GM19035 (cell line): ENCODE data around the gene LSAMP.

Experiments
- ATAC-seq: cut with Tn5 transposase; IDR thresholded peaks from one replicate; pipeline ENCODE4 v1.9.1; 2021; ENCODE audit not compliant: unreplicated experiment

LSAMP gene

GRCh38 chr3:116445311-116445841, at the start of gene LSAMP:
Gene LSAMP (minus strand): TSS chr3:116445487.
- ATAC-seq = no peak

GRCh38 chr3:116492379-116492778, 47.1 kb upstream of the LSAMP start:
- ATAC-seq = no peak

DNA sequence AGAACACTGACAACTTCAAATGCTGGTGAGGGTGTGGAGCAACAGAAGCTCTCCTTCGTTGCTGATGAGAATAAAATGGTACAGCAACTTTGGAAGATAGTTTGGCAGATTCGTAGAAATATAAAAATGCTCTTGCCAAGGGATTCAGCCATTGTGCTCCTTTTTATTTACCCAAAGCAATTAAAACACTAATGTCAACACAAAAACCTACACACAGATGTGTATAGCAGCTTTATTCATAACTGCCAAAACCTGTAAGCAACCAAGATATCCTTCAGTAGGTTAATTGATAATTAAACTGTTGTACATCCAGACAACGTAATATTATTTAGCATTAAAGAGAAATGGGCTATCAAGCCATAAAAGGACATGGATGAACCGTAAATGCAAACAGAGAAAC, 37.8 kb upstream of the LSAMP start:
- no peak for ATAC-seq

DNA sequence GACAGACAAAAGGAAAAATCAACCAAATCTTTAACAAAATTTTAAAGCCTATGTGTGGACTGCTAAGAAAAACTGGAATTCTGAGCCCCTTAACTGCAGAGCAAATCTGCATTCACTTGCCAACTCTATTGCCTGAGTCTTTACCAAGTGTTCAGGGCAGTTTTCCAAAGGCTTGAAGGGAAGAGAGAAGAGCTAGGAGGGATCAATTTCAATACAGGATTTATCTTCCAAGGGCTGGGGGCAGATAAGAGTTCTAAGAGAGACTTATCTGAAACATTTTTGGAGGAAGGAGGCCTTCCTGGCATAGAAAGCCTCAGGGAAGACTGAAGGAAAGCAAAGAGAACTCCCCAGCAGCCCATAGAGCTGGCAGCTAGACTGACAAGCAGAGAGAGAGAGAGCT, 31.4 kb upstream of the LSAMP start:
- ATAC-seq = no peak

DNA sequence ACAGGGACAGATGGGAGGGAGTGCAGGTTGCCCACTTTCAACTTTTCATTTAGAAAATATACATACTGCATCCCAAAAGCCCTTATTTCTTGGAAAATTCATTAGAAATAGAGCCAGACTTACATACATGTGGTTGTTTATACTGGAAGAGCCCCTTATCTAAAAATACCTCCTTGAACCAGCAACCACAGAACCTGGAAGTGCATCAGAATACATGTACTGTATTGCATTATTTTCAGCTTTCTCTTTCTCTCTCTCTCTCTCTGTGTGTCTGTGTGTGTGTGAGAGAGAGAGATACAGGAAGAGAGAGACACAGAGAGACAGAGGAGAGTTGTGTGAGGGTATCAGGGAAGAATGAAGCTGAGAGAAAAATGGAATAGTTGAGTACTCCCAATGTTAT, 29.5 kb upstream of the LSAMP start:
- no peak for ATAC-seq

DNA sequence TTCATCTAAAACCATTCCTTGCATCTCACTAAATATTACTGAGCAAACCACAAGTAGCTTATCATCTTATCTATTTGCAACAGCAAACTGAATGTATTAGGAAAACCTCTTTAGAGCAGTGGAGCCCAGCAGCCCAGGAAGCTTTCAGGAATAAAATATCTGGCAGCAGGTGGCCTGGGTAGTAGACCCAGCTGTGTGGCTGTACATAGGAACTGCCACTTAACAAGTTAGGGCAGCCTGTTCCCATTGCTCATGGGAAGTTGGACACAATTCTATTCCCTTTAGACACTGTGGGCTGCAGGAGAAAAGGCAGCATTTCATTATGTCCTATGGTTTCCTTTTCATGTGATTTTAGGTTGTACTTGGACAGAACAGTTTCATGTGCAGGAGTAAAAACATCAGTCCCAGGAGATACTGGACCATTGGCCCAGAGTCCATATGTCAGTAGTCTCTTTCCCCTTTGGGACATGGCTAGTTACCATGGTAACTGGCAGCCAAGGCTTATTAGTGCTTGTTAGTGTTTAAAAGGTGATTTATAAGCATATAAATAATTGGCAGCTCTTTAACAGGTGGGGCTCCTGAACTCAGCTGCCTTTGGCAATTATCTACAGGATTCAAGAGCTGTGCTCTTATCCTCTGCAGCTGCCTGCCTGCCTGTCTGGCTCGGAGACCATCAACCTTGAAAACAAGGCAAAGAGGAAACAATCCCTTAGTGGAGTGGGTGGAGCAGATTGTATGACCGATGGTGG, 28.9 kb upstream of the LSAMP start:
- ATAC-seq = no peak

- ATAC-seq = no peak
Measured at GRCh38 chr3:116473602-116474001, 28.3 kb upstream of the LSAMP start.

DNA sequence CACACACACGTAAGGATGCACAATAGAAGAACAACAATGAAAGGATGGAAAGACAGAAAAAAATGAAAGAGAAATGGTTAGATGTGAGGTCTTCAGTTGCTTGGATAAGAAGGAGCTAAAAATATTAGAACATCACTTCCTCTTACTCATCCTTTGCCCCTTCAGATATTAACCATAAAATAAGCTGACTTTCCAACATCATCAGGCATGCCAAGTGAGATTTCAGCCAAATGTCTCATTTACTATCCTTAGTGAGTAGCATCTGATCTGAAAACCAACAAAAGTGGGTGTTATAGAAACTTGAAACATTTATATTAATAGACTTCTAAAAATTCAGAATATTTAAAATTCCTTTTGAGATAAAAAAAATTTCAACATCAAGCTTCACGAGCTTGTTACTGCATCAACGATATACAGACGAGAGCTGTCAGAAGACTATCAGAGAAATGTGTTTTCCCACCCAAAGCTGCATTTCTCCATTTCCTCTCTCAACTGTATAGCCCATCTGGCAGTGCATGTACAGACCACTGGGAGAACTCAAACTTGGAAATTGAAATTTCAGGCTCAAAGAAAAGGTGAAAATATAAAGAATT, 25.4 kb upstream of the LSAMP start:
- ATAC-seq = no peak

- no peak for ATAC-seq
Measured at GRCh38 chr3:116469546-116469945, 24.3 kb upstream of the LSAMP start.

DNA sequence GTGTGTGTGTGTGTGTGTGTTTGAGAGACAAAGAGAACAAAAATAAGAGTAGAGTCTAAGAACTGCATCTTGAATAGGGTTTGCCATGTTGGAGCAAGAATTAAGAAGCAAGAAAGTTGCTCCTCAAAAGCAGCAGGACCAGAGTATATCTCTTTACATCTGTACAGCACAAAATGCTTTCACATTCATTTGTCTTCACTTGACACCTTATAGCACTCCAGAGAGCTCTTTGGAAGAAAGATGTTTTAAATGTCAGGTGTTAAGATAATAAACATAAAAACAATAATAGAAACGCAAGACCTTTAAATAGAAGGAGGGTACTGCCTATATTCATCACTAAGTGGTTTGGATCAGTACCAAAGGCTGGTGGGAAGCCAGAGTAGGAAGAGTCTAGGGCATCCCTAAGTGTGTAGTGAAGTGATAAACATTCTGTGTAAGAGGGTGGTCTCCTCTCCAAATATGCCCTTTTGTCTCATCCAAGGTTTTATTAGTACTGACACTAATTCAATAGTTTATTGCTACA, 19.1 kb upstream of the LSAMP start:
- ATAC-seq = no peak

DNA sequence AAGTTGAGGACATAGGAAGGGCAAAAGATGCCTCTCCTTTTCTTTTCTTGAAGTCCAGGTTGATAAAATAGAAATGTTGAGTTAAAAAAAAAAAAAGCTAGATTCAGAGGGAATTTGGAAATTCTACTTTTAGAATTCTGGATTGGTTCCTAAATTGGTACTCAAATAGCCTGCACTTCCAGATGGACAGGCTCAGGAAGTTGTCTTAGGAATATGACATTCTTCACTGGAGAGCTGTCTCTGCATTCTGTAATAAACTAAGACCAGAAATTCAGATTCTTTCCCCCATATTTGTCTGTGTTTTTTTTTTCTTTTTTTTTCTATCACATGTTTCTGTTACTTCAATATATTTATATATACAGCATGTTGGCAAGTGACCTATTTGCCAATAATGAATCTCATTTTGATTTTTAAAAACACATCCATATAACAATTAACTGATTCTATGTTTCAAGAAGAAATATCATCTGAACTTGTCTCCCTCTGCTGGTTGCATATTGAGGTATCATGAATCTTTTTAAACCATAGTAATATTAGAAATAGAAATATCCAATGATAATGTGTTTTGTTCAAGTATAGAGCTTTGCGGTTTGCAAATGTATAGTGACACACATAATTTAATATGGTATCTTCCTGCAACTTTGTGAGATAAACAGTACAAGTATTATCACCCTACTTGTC, 8.5 kb upstream of the LSAMP start:
- ATAC-seq = no peak

GRCh38 chr3:116449546-116450350, 4.5 kb upstream of the LSAMP start:
- no peak for ATAC-seq

DNA sequence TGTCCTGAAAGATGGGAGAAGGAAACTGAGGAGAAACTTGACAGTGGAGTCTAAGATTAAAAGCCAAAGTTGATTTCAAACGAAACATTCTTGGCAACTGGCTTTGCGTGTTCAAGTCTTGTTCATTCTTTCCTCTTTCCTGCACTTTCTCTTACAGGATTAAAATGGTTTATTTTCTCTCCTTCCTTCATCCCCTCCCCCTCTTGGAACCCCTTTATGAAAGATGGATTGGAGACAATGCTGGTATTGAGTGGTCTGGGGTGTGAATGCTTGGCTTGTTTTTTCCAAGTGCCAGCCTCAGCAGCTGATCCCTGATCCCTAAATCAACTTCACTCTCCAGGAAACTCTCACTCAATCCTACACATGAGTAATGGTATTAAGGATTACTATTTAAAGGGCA, 703 bp upstream of the LSAMP start:
- ATAC-seq = no peak

GRCh38 chr3:116444819-116445310, 422 bp downstream of the LSAMP start:
- no peak for ATAC-seq

GRCh38 chr3:116444115-116444747, 1.1 kb downstream of the LSAMP start:
- ATAC-seq = no peak

- ATAC-seq = no peak
Measured at GRCh38 chr3:116443191-116443661, 2.1 kb downstream of the LSAMP start.

DNA sequence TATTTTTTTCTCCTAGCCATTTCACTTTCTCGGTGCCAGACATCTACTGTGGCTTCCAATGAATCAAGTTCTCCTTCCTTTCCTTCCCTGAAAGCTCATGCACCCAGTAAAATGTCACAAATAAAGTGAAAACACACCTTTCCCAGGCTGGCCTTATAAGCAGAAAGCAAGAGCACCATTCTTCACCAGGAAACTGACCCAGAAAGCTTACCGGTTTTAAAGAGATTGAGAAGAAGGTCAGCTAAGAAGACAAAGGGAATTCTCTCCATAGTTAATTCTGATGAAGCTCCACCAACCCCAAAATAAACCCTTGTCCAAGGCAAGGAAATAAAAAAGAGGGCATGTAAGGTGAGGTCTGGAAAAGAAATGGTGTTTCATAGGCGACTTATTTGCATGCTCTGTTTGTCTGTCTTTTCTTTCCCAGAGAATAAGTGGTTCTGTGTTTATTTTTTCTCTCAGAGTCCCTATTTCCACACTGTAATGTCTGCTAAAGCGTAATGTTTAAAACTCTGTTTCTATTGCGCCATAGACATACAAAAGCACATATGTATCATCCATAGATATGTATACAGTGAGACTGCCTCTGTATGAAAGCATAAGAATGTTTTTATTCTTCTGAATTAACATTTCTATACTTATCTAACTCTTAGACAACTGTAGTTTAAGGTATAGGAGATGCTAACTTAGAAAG, 2.8 kb downstream of the LSAMP start:
- no peak for ATAC-seq

- no peak for ATAC-seq
Measured at GRCh38 chr3:116441652-116442051, 3.6 kb downstream of the LSAMP start.

DNA sequence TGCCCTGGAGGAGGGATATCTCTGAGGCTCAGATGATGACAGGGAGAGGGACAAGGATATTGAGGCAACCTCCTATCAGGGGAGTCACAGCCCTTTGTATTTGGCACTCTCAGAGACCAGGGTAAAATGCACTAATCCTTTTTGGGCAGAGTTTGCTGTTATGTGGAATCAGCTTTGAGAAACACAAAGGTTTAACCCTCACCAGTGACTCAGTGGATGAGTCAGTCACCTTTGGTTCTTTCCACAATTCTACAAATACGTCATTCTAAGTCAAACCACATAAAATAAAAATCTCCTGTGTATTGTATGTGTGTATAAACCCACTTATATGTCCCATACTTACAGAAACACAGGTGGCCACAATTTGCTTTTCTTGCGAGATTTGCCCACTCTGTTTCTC, 5.1 kb downstream of the LSAMP start:
- ATAC-seq = no peak

GRCh38 chr3:116433552-116433951, 11.7 kb downstream of the LSAMP start:
- no peak for ATAC-seq
